Measurements from ENCODE around the gene VAV2.
A peak's percentile ranks its signal among the peaks of the same experiment; 100 is the strongest.

VAV2 gene

GRCh38 chr9:133946840-133947486 lies 45.2 kb downstream of the VAV2 start:
- no peak for TF ChIP-seq CTCF (IDR thresholded peaks at IDR 0.05; ENCODE audit: low read depth, low read length, missing control alignments)
- DNase-seq (ENCODE audit: low read depth): no peak
- in situ Hi-C loops (cut with HindIII; ENCODE audit: low sequenced_read_pairs): no loop called here
- no peak overlapping the region for H3K4me3 ChIP-seq (ENCODE audit: low read depth, low read length)

GRCh38 chr9:133945977-133946753 lies 46.0 kb downstream of the VAV2 start:
- H3K4me3 ChIP-seq (ENCODE audit: low read depth, low read length): no peak overlapping the region
- no peak for DNase-seq (ENCODE audit: low read depth)
- TF ChIP-seq CTCF (IDR thresholded peaks at IDR 0.05; ENCODE audit: low read depth, low read length, missing control alignments): no peak
- in situ Hi-C loops (cut with HindIII; ENCODE audit: low sequenced_read_pairs): no loop called here

- DNase-seq (ENCODE audit: low read depth): no peak
- in situ Hi-C loops (cut with HindIII; ENCODE audit: low sequenced_read_pairs): no loop called here
- H3K4me3 ChIP-seq (ENCODE audit: low read depth, low read length): no peak overlapping the region
- no peak for TF ChIP-seq CTCF (IDR thresholded peaks at IDR 0.05; ENCODE audit: low read depth, low read length, missing control alignments)
These were observed 46.7 kb downstream of the VAV2 start for GRCh38 chr9:133945314-133945975.

- no peak overlapping the region for H3K4me3 ChIP-seq (ENCODE audit: low read depth, low read length)
- TF ChIP-seq CTCF (IDR thresholded peaks at IDR 0.05; ENCODE audit: low read depth, low read length, missing control alignments): no peak
- peak; percentile 78 for DNase-seq (ENCODE audit: low read depth)
- in situ Hi-C loops (cut with HindIII; ENCODE audit: low sequenced_read_pairs): no loop called here
These were observed 47.4 kb downstream of the VAV2 start for GRCh38 chr9:133944746-133945135.

GRCh38 chr9:133943781-133944745 lies 48.1 kb downstream of the VAV2 start:
- no peak for TF ChIP-seq CTCF (IDR thresholded peaks at IDR 0.05; ENCODE audit: low read depth, low read length, missing control alignments)
- peak; percentile 60 for DNase-seq (ENCODE audit: low read depth)
- no peak overlapping the region for H3K4me3 ChIP-seq (ENCODE audit: low read depth, low read length)
- in situ Hi-C loops (cut with HindIII; ENCODE audit: low sequenced_read_pairs): no loop called here

Data from astrocyte of the cerebellum (primary cell).